Mesenteric fat pad (tissue), 1 donor: ENCODE measurements around the gene SLC39A11. TPM values are rescaled to one million over a fixed set of nuclear protein-coding genes. Genes with fewer than 3 reads are reported as not detected.
"Not testable (repeated sequence)": the region's sequence is repeated elsewhere in the genome, so short reads cannot be mapped to it uniquely, and the experiment has no call there.

ENCODE experiments used
- DNase-seq: peaks from one replicate; pipeline ENCODE4 v3.0.0-alpha.2; 2020; ENCODE audit warnings: low spot score
- total RNA-seq: library from RNA; stranded (reverse); fragmentation: NEBNext Ultra II Directional; extraction: Animal tissue kit (Norgen Biotek cat#: 25700); gene quantifications from one replicate; pipeline ENCODE4 v1.2.1, GENCODE V29; 2021
- donor health status: DM: yes; HTN: yes; CAD: no.

SLC39A11 gene
- total RNA-seq, 1 donor from 2014 or later: 36.2 TPM

DNA sequence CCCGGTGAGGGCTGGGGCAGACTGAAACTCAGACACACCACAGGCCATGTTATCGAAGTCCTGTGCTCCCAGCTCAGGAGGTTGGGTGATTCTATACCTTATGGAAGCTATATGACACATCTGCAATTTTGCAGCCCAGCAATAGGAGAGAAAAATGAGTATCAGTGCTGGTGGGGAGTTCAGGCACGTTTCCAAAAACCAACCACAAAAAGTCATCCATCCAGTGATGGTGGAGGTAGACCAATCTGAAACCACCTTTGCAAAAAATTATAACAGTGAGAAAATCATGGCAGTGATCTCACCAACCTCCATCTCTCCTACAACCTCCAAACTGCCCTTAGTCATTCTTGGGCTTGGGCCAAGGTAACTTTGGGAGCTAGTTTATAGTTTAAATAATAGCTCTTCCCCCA lies 327.9 kb downstream of the SLC39A11 start:
- DNase-seq: no peak

DNA sequence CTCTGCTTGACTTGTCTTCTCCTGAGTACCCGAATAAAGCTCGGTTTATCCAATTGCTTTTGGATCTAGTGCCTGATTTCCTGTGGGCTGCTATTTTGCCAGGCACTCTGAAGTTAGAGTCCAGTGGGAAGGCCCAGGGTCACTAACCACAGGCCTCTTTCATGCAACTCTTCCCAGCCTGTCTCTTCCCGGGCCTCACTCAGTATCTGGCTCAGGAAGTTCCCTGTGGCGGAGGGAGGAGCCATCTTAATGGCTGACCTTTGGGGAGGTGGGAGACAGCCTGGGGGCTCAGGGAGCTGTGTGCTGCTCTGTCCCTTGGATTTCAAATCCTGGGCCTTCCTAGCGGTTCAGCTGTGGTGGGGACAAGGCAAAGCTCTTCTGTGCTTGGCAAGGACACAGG lies 328.5 kb downstream of the SLC39A11 start:
- no peak for DNase-seq

DNA sequence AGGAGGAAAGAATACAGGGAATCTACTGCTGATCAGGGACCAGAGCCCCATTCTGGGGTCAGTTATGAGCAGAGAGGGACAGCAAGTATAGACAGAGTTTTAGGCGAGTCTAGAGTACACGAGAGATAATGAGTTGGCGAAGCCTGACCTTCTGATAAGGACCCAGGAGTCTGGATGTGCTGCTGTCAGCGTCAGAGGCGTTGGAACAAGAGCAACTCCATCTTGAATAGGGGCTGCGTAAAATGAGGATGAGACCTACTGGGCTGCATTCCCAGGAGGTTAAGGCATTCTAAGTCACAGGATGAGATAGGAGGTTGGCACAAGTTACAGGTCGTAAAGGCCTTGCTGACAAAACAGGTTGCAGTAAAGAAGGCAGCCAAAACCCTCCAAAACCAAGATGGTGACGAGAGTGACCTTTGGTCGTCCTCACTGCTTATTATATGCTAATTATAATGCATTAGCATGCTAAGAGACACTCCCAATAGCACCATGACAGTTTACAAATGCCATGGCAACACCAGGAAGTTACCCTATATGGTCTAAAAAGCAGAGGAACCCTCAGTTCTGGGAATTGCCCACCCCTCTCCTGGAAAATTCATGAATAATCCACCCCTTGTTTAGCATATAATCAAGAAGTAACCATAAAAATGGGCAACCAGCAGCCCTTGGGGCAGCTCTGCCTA lies 330.5 kb downstream of the SLC39A11 start:
- not testable (repeated sequence) for DNase-seq

DNA sequence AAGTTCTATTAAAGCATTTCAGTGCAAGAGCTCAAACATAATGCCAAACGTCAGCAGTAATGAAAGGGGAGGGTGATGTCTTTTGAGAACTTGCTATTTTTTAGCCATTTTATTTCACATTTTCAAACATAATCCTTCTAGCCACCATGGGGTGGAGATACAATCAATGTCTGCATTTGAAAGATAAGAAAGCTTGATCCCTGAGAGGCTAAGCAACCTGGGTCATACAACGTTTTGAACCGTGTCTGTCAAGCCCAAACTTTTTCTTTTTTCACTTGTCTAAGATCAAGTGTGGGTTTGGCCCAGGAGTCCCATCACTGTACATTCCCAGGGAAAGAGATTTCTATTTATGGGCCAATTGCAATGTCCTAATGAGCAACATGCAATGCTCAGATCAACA lies 331.1 kb downstream of the SLC39A11 start:
- DNase-seq: no peak

DNA sequence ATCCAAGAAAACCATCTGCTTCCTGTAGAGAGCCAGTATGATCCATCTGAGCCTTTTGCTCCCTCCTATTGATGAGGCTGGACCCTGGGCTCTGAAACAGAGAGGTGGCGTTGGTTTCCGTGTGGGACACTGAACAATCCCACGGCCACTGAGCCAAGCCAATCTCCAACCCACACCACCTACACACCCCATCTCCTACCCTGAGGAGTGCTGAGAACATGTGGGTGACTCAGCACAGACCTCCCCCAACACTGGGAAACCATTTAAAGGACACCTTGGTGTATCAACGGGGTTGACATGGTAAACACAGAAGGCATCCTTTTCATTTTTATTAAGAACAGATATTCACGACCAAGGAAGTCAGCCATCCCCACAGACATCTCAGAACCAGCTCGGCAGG lies 332.1 kb downstream of the SLC39A11 start:
- DNase-seq: no peak

DNA sequence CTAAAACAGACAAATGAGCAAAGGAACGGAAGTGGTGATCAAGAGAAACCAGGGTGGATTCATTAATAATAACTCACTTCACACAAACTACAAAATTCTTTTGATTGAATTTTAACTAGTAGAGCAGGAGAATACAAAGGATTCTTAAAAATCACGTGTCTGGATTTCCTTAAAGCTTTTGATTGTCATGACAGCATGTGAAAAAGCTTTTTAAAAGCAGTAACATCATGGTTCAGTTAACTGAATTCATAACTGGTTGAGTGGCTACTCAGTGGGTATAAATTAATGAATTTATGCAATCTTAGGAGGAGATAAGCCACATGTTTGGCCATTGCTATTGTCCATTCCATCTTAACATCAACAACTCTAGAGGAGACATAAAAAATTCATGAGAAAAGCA lies 333.2 kb downstream of the SLC39A11 start:
- DNase-seq: no peak

DNA sequence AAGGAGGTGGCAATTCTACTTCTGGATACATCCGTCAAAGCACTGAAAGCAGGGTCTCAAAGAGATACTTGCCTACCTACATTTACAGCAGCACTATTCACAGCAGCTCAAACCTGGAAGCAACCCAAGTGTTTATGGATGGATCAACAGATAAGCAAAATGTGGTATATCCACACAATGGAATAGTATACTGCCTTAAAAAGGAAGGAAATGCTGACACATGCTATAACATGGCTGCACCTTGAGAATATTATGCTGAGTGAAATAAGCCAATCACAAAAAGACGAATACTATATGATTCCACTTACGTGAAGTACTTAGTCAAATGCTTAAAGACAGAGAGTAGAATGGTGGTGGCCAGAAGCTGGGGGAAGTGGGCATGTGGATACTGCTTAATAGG lies 336.2 kb downstream of the SLC39A11 start:
- DNase-seq: no peak

DNA sequence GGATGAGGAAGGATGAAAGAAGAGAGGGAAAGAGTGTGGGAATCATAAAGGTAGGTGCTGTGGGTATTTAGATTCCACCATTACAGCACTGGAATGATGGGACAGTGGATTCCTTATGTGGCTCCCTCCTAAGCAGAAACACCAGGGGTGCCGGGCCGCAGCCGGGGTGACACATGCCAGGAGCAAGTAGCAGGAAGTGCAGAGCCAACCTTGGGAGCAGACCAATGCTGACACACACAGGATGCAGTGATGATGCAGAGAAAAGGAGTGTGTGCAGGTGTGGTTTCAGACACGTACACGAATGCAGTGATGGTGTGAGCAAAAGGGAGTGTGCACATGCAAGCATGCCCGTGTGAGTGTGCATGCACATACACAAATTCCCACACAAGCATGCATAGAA lies 338.0 kb downstream of the SLC39A11 start:
- DNase-seq: no peak

DNA sequence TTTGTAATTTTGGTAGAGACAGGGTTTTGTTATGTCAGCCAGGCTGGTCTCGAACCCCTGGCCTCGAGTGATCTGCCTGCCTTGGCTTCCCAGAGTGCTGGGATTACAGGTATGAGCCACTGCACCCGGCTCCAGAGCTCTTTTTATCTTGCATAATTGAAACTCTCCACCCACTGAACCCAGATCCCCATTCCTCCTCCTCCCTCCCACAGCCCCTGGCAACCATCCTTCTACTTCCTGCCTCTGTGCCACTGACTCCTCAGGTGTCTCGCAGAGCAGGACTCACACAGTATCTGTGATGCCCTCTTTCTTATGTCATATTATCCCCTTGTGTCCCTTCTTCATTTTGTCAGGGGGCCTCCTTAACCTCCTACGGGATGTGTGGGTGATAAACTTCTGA lies 340.7 kb downstream of the SLC39A11 start:
- DNase-seq: no peak

DNA sequence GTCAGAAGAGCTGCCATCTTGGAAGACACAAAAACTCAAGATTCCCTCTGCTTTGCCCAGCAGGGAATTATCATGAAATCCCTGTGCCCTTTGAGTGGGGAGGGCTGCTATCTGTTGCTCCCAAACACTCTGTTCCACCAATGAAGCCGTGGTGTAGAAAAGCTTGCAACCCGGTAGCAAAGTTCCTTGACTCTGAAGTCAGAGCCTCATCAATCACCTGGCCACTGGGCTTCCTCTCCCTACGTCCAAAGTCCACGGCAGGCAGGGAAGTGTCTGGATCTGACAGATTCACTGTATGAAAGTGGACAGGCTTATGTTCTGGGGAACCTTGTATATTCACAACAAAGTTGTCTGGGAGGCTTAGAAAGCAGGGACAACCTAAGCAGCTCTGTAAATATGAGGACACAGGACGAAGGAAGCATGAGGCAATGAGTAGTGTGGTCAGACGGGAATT lies 343.3 kb downstream of the SLC39A11 start:
- DNase-seq: no peak

DNA sequence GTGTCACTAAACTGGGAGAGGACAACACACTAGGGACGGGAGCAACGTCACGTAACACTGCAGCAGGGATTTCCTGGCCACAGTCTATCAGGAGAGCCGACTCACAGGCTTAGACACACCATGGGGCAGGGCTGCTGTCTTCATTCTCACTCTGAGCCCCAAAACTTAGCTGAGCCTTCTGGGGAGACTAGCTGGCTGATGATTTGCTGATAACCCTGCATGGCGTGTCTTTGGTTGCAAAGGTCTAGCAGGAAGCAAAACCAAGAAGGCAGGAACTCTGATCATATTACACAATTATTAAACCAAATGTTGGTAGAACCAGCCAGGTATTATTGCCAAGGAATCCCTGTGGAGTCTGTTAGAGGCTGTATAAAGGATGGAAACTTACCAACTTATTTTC lies 345.0 kb downstream of the SLC39A11 start:
- DNase-seq: no peak

DNA sequence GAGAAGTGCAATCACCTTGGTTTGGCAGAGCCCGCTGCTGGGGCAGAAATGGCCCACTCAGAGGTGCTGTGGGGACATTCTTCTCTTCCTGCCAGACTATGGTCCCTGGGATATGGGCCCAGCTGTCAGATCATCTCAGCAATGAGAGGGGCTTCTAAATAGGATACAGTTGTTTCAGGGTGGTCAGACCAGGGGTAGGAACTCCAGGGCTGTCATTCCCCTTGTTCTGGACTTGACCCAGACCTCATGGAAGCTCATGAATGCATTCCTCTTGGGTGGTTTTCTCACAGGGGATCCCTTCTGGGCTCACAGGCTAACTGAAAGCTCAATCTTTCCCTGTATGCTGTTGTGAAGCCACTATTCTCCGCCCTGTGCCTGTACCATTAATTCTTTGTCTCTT lies 347.2 kb downstream of the SLC39A11 start:
- no peak for DNase-seq

DNA sequence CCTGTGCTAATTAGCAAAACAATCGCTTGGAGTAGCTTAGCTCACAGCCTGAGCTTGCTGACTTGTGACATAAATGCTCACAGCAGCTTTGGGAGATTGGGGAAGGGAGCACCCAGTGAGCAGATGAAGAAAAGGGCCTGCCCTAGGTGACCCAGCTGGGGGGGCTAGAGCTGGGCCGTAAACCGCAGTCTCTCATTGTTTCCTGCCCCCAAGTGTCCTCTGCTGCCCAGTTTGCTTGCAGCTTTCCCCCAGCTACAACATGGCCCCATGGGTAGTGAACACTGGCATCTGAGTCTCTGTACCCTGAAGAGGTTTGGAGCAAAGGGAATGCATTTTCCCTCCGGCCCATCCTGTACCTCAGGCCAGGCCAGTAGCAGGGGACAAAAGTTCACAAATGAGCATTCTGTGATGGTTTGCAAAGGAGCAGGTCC lies 349.4 kb downstream of the SLC39A11 start:
- no peak for DNase-seq

DNA sequence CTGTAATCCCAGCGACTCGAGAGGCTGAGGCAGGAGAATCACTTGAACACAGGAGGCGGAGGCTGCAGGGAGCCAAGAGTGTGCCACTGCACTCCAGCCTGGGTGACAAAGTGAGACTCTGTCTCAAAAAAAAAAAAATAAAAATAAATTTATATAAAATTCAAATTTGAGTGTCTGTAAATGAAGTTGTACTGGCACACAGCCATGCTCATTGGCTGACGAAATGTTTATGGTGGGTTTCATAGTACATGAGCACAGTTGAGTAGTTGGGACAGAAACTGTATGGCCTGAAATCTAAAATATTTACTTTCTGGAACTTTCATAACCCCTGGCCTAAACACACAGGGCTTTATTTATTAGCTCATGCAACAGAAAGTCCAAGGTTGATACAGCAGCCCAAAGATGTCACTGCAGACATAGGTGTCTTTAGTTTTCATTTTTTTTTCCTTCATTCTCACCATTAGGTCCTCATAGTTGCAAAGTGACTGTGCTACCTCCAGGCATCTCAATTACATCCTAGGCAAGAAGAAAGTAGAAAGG lies 355.3 kb downstream of the SLC39A11 start:
- DNase-seq: no peak

DNA sequence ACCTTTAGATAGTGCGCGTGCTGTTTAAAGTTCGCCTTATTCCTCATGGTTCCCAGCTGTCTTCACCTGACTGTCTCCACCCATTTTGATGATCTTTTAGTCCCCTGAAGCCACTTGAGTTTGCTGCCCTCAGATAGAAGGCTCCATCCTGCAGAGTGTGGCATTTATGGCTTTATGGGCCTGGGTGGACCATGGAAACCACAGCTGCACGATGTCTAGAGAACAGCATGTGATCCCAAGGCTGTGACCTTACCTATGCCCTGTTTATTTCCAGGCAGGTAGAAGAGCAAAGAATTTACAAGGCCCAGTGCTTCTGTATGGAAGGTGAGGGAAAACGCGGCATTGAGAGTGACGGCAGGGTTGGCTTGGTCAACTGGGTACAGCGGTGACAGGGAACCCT lies 356.9 kb downstream of the SLC39A11 start:
- no peak for DNase-seq

DNA sequence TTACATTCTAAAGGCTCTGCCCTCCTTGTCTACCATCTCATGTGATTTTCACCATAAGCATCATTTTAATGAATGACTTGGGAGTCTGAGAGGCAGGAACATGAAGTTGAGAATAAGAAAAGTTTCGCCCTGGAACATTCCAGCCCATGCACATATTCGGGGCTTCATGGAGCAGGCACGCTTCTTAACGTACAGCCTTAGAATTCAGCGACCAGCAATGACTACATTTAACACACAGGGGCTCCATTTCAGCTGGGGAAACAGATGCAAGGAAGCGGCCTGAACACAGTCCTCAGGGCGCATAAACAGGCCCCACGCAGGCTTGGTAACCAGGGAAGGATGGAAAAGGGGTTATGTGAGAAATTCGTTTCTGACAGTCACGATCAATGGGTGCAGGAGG lies 357.4 kb downstream of the SLC39A11 start:
- DNase-seq: no peak

DNA sequence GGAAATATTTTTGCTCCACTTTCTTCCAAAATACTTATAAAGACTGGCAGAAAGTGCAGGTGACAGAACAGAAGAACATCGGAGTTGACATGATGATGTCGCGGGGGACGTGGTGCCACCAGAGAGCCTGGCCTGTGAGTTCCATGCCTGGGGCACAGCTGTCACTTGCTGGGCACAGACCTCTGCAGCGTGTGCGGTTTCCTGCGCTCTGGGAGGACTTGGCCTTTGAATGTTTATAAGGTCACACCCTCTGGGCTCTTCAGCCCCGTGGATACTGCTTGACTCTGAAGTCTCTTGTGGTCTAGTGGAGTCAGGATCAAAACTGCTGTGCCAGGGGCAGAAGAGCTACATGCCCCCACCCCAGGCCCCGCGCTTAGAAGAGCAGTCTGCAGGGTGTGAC lies 357.9 kb downstream of the SLC39A11 start:
- DNase-seq: no peak

DNA sequence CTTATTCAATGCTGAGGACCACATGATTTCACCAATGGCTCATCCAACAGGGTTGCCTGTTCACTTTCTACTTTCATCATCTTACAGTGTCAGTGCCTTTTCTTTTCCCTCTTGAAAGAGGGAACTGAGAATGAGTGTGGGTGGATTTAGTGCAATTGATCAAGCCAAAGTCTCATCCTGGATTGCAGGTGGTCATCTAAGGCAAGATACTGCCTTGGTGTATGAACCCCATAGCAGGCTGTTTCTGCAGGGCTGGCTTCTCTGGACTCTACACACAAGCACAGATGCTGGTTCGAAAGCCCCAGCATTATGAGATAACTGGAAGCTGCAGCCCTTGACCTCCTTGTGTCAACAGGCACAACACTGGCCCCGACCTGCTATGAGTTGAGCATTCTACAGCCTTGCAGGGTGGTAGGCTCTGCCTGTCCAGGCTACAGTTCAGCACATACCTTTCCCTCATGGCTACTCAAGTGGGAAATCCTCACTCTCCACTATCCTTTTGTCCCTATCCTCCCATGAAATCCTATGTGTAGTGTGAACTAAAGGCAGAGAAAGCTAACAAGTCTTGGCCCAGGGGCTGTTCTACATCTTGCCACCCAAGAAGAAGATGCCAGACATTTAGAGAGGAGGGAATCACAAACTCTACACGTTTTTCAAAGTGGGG lies 358.7 kb downstream of the SLC39A11 start:
- no peak for DNase-seq

DNA sequence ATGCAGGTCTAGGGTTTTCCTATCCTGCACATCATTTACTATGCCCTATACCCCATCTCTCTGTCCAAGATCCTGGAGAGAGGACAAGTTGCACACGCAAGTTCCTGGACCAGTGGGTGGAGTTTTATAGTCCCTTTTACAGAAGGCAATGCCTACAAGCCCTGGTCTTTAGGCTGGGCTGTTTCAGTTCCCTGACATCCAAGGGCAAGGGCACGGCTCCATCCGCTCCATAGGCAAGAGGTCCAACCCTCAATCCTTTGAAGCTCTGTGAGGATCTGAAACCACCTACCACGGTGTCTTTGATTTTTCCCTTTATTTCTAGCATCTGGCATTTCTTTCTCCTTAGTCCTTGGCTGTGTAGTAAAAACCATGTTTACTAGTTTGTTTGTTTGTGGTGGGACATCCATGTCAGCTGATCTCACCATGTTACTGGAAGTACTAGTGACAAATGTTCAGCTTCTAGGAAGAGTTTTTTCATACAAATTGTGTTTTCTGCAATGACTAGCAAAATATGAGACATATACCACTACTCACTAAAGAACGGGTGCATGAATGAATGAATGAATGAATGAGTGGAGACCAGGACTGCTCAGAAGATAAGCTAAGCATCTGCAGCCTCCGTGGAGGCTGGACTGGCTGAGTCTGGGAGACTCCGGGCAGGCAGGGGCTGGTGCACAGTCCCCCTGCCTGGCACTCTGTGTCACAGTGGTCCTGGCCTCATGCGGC lies 359.4 kb downstream of the SLC39A11 start:
- DNase-seq: no peak

DNA sequence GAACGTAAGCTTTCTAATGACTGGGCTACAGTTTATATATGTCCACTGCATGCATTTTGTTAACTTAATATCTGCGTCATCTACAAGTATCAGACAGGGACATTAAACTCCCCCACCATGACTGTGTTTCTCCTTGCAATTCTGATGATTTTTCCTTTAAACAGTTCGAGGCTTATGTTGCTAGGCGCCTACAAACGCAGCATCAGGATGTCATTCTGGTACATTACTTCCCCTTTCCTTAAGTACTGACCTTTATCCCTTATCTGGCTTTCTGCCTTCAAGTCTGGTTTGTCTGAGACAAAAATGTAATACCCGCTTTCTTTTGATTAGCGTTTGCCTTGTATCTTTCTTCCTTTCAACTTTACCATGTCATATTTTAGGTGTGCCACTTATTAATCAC lies 362.4 kb downstream of the SLC39A11 start:
- DNase-seq: no peak

DNA sequence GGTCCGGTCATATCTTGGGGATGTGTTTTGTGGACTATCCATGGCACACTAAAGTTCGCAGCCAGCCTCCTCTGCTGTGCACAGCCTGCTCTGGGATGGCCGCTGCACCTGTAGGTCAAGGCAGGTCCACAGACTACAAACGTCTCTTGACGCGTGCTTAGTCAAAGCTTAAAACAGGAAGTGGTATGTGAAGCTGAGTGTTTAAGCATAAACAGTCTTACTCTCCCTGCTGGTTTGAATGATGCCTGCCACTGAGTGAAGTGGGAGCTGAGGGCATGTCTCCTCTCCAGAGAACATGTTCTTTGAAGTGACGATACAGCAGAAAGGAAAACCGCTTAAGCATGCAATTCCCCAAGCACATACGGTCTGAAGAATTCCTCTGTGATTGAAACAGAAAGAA lies 365.6 kb downstream of the SLC39A11 start:
- DNase-seq: no peak

DNA sequence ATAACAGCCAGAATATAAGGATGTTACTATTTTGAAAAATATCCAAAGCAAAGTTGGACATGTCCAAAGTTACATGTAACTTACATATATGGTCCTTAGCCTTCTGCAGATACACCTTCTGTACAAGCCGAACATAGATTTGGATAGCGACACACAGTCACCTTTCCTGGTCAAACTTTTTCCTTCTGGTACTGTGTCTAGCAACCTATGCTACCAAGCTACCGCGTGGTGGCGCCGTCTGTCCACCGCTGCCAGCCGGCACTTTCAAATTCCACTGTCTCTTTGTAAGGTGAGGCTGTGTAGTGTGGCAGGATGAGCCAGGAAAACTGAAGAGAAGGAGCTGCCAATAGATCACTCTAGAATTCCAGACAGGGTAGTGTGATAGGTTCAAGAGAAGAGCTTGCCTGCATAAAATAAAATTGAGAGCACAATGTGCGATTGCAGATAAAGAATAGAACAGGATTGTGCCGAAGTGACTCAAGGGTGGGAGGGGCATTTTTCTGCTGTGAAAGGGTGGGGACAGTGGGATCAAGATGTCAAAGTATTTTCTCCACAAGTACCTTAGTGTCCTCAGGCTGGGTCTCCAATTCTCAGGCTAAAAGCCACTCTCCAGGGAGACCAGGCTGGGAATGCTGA lies 366.9 kb downstream of the SLC39A11 start:
- DNase-seq: no peak
